A549 (cell line): ENCODE results near the gene C19orf67. TPM values are rescaled to one million over a fixed set of nuclear protein-coding genes. Genes with fewer than 3 reads are reported as not detected.

Experiments
- ATAC-seq, 2 experiments: fragments of 200-7000 bp in 1 of 2; fragments of >200 bp in 1 of 2; cut with Nextera tagmentation in 1 of 2; cut with Tn5 transposase in 1 of 2; 3 replicates each; pipeline versions ENCODE4 v1.8.0 to v1.9.1; 2018 to 2020; ENCODE audit warnings: mild to moderate bottlenecking in 1 of 2, moderate library complexity in 1 of 2
- CTCF ChIA-PET: fragments of 300-600 bp; sonication (Branson Sonifier 250); formaldehyde crosslinking; extraction: SDS; loops from one replicate; lab custom pipeline; 2021; ENCODE audit warnings: antibody characterized with exemption, inconsistent platforms; lab: Yijun Ruan, JAX
- POLR2A ChIA-PET: fragments of 350-600 bp; formaldehyde crosslinking; extraction: SDS; loops from one replicate; lab custom pipeline; 2021; ENCODE audit warnings: antibody characterized with exemption, inconsistent platforms; lab: Yijun Ruan, JAX
- DNase-seq, 2 experiments: peaks; one replicate each; pipeline versions ENCODE4 v3.0.0 to v3.0.0-alpha.2; 2011 to 2016; ENCODE audit warnings: low read depth in 1 of 2, low spot score in 1 of 2
- FAIRE-seq: peaks from 2 replicates; lab custom pipeline; 2011; peaks lifted over from hg19 to GRCh38; lab: Jason Lieb, UNC
- H3K27ac ChIP-seq, 2 experiments: fragments of >200 bp; sonication (Bioruptor Twin); formaldehyde crosslinking; 3 replicates each; pipeline ENCODE4 v1.5.1; 2016 to 2017
- H3K4me1 ChIP-seq: fragments of >200 bp; sonication (Bioruptor Twin); formaldehyde crosslinking; 3 replicates; pipeline ENCODE4 v1.6.1; 2016
- H3K4me2 ChIP-seq: fragments of >200 bp; sonication (Bioruptor Twin); formaldehyde crosslinking; 3 replicates; pipeline ENCODE4 v1.6.1; 2016
- H3K4me3 ChIP-seq: fragments of >200 bp; sonication (Bioruptor Twin); formaldehyde crosslinking; 3 replicates; pipeline ENCODE4 v1.5.1; 2016
- H3K9me3 ChIP-seq: fragments of >200 bp; sonication (Bioruptor Twin); formaldehyde crosslinking; 3 replicates; pipeline ENCODE4 v1.6.1; 2016
- BCL3 ChIP-seq: fragments of >200 bp; sonication (Bioruptor Twin); formaldehyde crosslinking; IDR thresholded peaks from 3 replicates; pipeline ENCODE4 v1.6.1; 2016
- CBX2 ChIP-seq: fragments of 200-600 bp; sonication (generic); IDR thresholded peaks from 2 replicates; pipeline ENCODE4 v1.6.1; 2016; ENCODE audit warnings: low read depth, mild to moderate bottlenecking, borderline replicate concordance
- CEBPB ChIP-seq, 2 experiments: fragments of >200 bp in 1 of 2; sonication (Bioruptor Twin) in 1 of 2; formaldehyde crosslinking in 1 of 2; IDR thresholded peaks; 2 replicates each; pipeline ENCODE4 v1.6.1; 2012 to 2016
- CHD2 ChIP-seq: fragments of 150-350 bp; IDR thresholded peaks from 2 replicates; pipeline ENCODE4 v1.6.1; 2014; ENCODE audit warnings: low read length; ENCODE audit not compliant: partially characterized antibody
- E2F6 ChIP-seq: IDR thresholded peaks from 2 replicates; pipeline ENCODE4 v1.6.1; 2012; ENCODE audit warnings: low read depth, borderline replicate concordance
- FOXS1 ChIP-seq: fragments of 250-450 bp; sonication (Bioruptor Pico); IDR thresholded peaks from 2 replicates; pipeline ENCODE4 v1.5.0; 2020; ENCODE audit warnings: mild to moderate bottlenecking, moderate library complexity
- HOXA7 ChIP-seq: fragments of 250-450 bp; sonication (Bioruptor Pico); IDR thresholded peaks from 2 replicates; pipeline ENCODE4 v1.5.0; 2020; ENCODE audit warnings: mild to moderate bottlenecking, moderate library complexity
- KDM1A ChIP-seq: fragments of 200-600 bp; sonication (generic); IDR thresholded peaks from 2 replicates; pipeline ENCODE4 v1.6.1; 2016; ENCODE audit warnings: low read depth, mild to moderate bottlenecking
- KDM5A ChIP-seq: fragments of 200-600 bp; sonication (generic); IDR thresholded peaks from 2 replicates; pipeline ENCODE4 v1.6.1; 2016; ENCODE audit warnings: antibody characterized with exemption, mild to moderate bottlenecking
- RAD21 ChIP-seq, 2 experiments: fragments of >200 bp in 1 of 2; sonication (Bioruptor Twin) in 1 of 2; formaldehyde crosslinking in 1 of 2; IDR thresholded peaks in 1 of 2; conservative IDR thresholded peaks in 1 of 2; 2 replicates in 1 of 2; 3 replicates in 1 of 2; pipeline ENCODE4 v1.6.1; 2012 to 2018; ENCODE audit warnings: inconsistent platforms in 1 of 2
- SMC3 ChIP-seq: fragments of >200 bp; sonication (Bioruptor Twin); formaldehyde crosslinking; IDR thresholded peaks from 3 replicates; pipeline ENCODE4 v1.6.1; 2018; ENCODE audit warnings: inconsistent platforms
- ZC3H11A ChIP-seq: fragments of 450-650 bp; IDR thresholded peaks from 2 replicates; pipeline ENCODE4 v1.6.1; 2014; ENCODE audit warnings: antibody characterized with exemption, mild to moderate bottlenecking
- ZFP36 ChIP-seq: fragments of 450-650 bp; IDR thresholded peaks from 2 replicates; pipeline ENCODE4 v1.6.1; 2014; ENCODE audit warnings: borderline replicate concordance; ENCODE audit not compliant: partially characterized antibody
- WGBS: methylation state at CpG from one replicate; pipeline ENCODE4 v1.1.6; 2017; ENCODE audit errors: missing lambda C conversion rate; 5-methylcytosine and 5-hydroxymethylcytosine counted together
- polyA plus RNA-seq, 4 experiments: library from polyadenylated mRNA; depleted of rRNA in 3 of 4; stranded (reverse); fragments of >200 nt; fragmentation: RNase III in 1 of 4; extraction: RNeasy Plus Mini Kit Qiagen cat#74134 plus additional on column Dnase treatment in 1 of 4; gene quantifications; 2 replicates in 3 of 4; 3 replicates in 1 of 4; pipeline ENCODE4 v1.2.3, GENCODE V29; 2011 to 2017
- TF ChIP-seq, protein P1 (sequence below): fragments of >200 bp; sonication (Bioruptor Twin); formaldehyde crosslinking; IDR thresholded peaks from 3 replicates; pipeline ENCODE4 v1.5.1; 2016

The C19orf67 gene
- polyA plus RNA-seq, 2 of the 4 experiments (the other 2 are of a cell fraction), result not detected

GRCh38 chr19:14101003-14101545, 15.5 kb upstream of the C19orf67 start:
- Histone ChIP-seq H3K9me3 (no peaks in the 10 kb centered on the region), H3K27ac (no peak overlapping the region), H3K4me2 (no peak overlapping the region), H3K4me3 (no peak overlapping the region), H3K4me1 (no peaks in the 10 kb centered on the region)
- 92% methylated on average over 5 of the region's 6 CpGs for WGBS
- FAIRE-seq, result no peak
- POLR2A ChIA-PET, result no interaction called here
- DNase-seq, result no peak
- CTCF ChIA-PET, result interaction anchor here (1.1 to 2.0 kb wide), 4 partner anchors 9 to 42 kb away, joined by 3 to 4 read pairs (median 4); partner anchors contain the start of gene ASF1B
- TF ChIP-seq CEBPB (IDR thresholded peaks at IDR 0.05) (no peak), SMC3 (no peak)
- no peak for ATAC-seq

GRCh38 chr19:14097532-14098151, 12.1 kb upstream of the C19orf67 start:
- POLR2A ChIA-PET, result no interaction called here
- peak in 1 of 2 experiments; percentile 51; a peak in 2 of 6 replicates for ATAC-seq

DNA sequence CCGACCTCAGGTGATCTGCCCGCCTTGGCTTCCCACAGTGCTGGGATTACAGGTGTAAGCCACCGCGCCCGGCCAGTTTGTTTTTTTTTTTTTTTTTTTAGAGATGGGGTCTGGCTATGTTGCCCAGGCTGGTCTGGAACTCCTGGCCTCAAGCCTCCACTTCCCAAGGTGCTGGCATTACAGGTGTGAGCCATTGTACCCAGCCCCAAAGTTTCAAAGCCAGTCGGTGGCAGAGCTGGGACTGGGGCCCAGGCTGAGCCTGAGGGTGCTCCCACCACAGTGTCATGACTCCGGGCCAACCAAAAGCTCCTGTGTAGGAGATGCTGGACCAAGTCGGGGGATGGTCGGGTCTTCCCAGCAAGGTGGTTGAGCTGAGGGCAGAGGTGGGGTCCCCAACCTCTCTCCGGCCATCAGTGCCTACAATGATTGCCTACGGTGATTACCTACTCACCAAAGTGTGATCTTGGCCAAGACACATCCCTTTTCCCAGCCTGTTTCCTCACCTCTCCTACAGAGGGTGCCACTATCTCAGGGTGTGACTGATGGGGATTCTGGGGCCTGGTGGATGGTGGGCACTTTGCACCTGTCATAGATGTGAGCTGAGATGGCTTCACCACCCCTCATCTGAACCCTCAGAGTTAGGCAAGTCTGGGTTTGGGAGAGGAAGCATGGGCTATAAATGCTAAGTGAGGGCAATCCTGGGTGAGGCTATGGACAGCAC, 10.8 kb upstream of the C19orf67 start:
- H3K4me2 ChIP-seq, result no peak overlapping the region
- peaks cover 11% of the 10 kb centered on the region for H3K9me3 ChIP-seq
- TF ChIP-seq HOXA7, result no peak
- TF ChIP-seq RAD21 (conservative IDR thresholded peaks at IDR 0.05 in 1 of 2, IDR thresholded peaks at IDR 0.05 in 1 of 2), result 0 out of 5 replicates have a peak, but pooled peaks of 1 of the 2 experiments have one; percentile 23
- TF ChIP-seq, all 56 proteins: peak for 1
- 0 out of 3 replicates have a peak, but pooled peaks cover 4% of the 10 kb centered on the region for H3K4me1 ChIP-seq
- DNase-seq (no peak), ATAC-seq (peak; percentile 51 to 70; a peak in 3 of 6 replicates), FAIRE-seq (no peak)
- ChIA-PET CTCF (interaction anchor here (0.6 to 3.9 kb wide), 9 partner anchors 9 to 898 kb away, joined by 3 to 25 read pairs (median 3); no protein-coding TSS in a partner anchor), POLR2A (no interaction called here)
- H3K27ac ChIP-seq, result no peak overlapping the region
- no peak overlapping the region for H3K4me3 ChIP-seq
- WGBS, result 92% methylated on average over 10 of the region's 11 CpGs

More at GRCh38 chr19:14097532-14098151, 12.1 kb upstream of the C19orf67 start:
- Histone ChIP-seq H3K4me2 (no peak overlapping the region), H3K9me3 (peaks cover 11% of the 10 kb centered on the region), H3K4me1 (no peaks in the 10 kb centered on the region), H3K4me3 (no peak overlapping the region), H3K27ac (no peak overlapping the region)
- TF ChIP-seq RAD21 (conservative IDR thresholded peaks at IDR 0.05 in 1 of 2, IDR thresholded peaks at IDR 0.05 in 1 of 2) (peak in 1 of 2 experiments; percentile 10; a peak in 1 of 5 replicates), CHD2 (no peak)
- FAIRE-seq (no peak), DNase-seq (no peak)
- CTCF ChIA-PET, result no interaction called here
- 86% methylated on average over 19 of the region's 21 CpGs for WGBS

DNA sequence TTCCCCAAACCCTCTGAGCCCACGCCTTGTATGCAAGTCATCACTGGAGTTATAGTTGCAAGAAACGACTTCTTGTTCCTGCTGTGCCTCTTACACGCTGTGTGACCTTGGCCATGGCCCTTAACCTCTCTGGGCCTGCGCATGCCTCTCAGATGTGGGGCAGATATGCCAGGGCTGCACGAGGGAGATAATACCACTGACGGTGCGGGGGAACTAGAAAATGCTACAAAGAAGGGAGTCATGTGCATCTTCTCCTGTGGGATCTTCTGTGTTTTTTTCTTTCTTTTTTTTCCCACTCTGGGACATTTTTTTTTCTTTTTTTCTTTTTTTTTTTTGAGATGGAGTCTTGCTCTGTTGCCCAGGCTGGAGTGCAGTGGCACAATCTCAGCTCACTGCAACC, 9.3 kb upstream of the C19orf67 start:
- no peak for FAIRE-seq
- CTCF ChIA-PET, result interaction anchor here (2.0 to 3.9 kb wide), 3 partner anchors 19 to 42 kb away, joined by 8 to 25 read pairs (median 8); partner anchors contain the start of gene ASF1B
- WGBS, result 94% methylated on average over 7 of the region's 7 CpGs

GRCh38 chr19:14093117-14093823, 7.7 kb upstream of the C19orf67 start:
- ATAC-seq (no peak), FAIRE-seq (no peak)
- POLR2A ChIA-PET, result no interaction called here
- TF ChIP-seq, protein P1, sequence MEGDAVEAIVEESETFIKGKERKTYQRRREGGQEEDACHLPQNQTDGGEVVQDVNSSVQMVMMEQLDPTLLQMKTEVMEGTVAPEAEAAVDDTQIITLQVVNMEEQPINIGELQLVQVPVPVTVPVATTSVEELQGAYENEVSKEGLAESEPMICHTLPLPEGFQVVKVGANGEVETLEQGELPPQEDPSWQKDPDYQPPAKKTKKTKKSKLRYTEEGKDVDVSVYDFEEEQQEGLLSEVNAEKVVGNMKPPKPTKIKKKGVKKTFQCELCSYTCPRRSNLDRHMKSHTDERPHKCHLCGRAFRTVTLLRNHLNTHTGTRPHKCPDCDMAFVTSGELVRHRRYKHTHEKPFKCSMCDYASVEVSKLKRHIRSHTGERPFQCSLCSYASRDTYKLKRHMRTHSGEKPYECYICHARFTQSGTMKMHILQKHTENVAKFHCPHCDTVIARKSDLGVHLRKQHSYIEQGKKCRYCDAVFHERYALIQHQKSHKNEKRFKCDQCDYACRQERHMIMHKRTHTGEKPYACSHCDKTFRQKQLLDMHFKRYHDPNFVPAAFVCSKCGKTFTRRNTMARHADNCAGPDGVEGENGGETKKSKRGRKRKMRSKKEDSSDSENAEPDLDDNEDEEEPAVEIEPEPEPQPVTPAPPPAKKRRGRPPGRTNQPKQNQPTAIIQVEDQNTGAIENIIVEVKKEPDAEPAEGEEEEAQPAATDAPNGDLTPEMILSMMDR, result no peak
- peak; percentile 58; the same call in 1 of the 2 replicates for TF ChIP-seq KDM1A
- TF ChIP-seq KDM5A, result no peak
- TF ChIP-seq FOXS1 (CRISPR knock-in tag), result no peak
- TF ChIP-seq ZC3H11A, result no peak
- no peak for TF ChIP-seq CBX2
- no peak for TF ChIP-seq E2F6

More for the DNA sequence above, 9.3 kb upstream of the C19orf67 start:
- TF ChIP-seq BCL3 (no peak), ZFP36 (peak; percentile 38)
- H3K4me3 ChIP-seq, result no peak overlapping the region
- DNase-seq, result no peak
- no peak overlapping the region for H3K4me2 ChIP-seq
- H3K4me1 ChIP-seq, result 0 out of 3 replicates have a peak, but pooled peaks cover 4% of the 10 kb centered on the region
- H3K9me3 ChIP-seq, result peaks cover 11% of the 10 kb centered on the region
- no peak overlapping the region for H3K27ac ChIP-seq
- ATAC-seq, result no peak
- POLR2A ChIA-PET, result no interaction called here

More at GRCh38 chr19:14093117-14093823, 7.7 kb upstream of the C19orf67 start:
- H3K4me1 ChIP-seq, result 0 out of 3 replicates have a peak, but pooled peaks cover 4% of the 10 kb centered on the region
- H3K4me2 ChIP-seq, result no peak overlapping the region
- H3K9me3 ChIP-seq, result peaks cover 11% of the 10 kb centered on the region
- H3K4me3 ChIP-seq, result no peak overlapping the region
- DNase-seq, result no peak
- CTCF ChIA-PET, result interaction anchor here (2.0 to 3.9 kb wide), 3 partner anchors 18 to 44 kb away, joined by 8 to 25 read pairs (median 8); partner anchors contain the start of gene ASF1B
- H3K27ac ChIP-seq, result no peak overlapping the region
- WGBS, result 96% methylated on average over 9 of the region's 9 CpGs
